Fibroblast of pulmonary artery (primary cell): ENCODE results near the gene DHX57.
"Not testable (repeated sequence)": the region's sequence is repeated elsewhere in the genome, so short reads cannot be mapped to it uniquely, and the experiment has no call there.

ENCODE experiments used
- DNase-seq: peaks from one replicate; pipeline ENCODE4 v3.0.0-alpha.2; 2010; ENCODE audit warnings: low read depth
- H3K4me3 ChIP-seq: replicated peaks from 2 replicates; pipeline ENCODE4 v1.5.1; 2011; ENCODE audit warnings: low read depth, mild to moderate bottlenecking, control low read depth, low read length, moderate library complexity
- TF ChIP-seq, protein P1 (sequence below): IDR thresholded peaks from 2 replicates; pipeline ENCODE4 v1.5.1; 2011; ENCODE audit warnings: mild to moderate bottlenecking, control low read depth, low read length, inconsistent platforms; ENCODE audit errors: missing control alignments

DHX57 gene

DNA sequence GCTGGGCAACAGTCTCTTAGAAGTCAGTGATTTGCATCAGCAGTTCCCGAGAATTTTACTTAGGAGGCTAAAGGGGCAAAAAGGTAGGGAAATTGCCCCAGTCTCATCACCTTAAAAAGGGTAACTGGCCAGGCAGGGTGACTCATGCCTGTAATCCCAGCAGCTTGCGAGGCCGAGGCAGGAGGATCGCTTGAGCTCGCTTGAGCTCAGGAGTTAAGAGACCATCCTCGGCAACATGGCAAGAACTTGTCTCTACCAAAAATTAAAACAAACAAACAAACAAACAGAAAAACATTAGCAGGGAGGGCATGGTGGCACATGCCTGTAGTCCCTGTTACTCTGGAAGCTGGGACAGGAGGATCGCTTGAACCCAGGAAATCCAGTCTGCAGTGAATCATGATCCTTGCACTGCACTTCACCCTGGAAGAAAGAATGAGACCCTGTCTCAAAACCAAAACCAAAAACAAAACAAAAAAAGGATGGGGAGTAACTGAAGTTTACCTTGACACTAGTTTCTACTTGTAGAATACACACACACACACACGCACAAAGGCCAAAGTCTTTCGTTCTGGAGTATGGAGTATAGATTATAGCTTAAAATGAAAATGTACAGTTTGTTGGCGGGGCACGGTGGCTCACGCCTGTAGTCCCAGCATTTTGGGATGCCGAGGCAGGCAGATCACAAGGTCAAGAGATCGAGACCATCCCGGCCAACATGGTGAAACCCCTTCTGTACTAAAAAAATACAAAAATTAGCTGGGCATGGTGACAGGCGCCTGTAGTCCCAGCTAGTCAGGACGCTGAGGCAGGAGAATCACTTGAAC, 100.4 kb downstream of the DHX57 start:
- TF ChIP-seq, protein P1, sequence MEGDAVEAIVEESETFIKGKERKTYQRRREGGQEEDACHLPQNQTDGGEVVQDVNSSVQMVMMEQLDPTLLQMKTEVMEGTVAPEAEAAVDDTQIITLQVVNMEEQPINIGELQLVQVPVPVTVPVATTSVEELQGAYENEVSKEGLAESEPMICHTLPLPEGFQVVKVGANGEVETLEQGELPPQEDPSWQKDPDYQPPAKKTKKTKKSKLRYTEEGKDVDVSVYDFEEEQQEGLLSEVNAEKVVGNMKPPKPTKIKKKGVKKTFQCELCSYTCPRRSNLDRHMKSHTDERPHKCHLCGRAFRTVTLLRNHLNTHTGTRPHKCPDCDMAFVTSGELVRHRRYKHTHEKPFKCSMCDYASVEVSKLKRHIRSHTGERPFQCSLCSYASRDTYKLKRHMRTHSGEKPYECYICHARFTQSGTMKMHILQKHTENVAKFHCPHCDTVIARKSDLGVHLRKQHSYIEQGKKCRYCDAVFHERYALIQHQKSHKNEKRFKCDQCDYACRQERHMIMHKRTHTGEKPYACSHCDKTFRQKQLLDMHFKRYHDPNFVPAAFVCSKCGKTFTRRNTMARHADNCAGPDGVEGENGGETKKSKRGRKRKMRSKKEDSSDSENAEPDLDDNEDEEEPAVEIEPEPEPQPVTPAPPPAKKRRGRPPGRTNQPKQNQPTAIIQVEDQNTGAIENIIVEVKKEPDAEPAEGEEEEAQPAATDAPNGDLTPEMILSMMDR: no peak
- DNase-seq: no peak
- no peak overlapping the region for H3K4me3 ChIP-seq

DNA sequence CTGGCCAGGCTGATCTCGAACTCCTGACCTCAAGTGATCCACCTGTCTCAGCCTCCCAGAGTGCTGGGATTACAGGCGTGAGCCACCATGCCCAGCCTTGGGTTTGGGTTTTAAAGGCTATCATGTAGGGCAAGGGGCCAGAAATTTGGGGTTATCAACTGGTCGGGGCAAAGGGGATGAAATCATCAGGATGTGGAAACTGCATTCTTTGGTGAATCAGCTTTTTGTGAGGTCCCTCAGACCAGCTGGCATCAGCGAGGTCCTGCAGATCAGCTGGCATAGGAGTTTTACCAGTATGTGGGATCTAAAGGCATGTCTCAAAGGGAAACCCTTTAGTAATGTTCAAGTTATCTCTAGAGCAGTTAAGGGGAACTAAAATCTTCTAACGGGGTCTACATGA, 104.1 kb downstream of the DHX57 start:
- DNase-seq: peak; percentile 33
- TF ChIP-seq, protein P1: no peak
- no peak overlapping the region for H3K4me3 ChIP-seq

DNA sequence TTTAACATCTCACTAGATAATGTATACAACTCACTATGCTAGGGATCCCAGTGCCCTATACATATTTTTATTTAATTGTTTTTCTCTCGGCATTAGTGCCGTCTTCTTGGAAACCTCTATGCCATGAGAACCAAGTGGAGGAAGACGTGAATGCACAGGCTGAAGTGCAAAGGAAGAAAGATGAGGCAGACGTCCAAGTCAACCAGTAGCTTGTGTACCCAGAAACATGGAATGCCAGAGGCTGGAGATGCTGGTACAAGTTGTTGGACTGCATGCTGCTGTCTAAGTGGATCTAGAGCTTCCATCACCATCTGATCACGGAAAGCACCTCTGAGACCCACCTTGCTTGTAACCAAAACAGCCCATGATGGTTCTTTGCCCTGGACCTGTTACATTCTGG, 110.2 kb downstream of the DHX57 start:
- H3K4me3 ChIP-seq: no peak overlapping the region
- DNase-seq: no peak
- TF ChIP-seq, protein P1: no peak

DNA sequence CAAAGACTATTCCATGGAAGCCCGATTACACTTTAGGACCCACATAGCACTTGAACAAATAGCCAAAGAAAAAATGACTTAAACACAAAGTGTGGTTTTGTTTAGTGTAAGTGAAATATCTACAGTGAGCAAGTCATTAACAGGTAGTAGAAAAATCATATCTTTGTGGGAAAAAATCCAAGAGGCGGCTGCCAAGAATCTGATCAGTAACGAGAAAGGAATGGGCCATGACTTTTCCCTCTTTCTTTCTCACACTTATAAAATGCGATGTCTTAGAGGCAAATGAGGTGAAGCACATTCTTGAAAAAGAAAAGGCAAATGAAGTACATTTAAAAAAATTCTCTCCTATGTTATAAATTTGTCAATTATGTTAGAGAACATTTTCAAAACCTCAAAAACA, 110.6 kb downstream of the DHX57 start:
- TF ChIP-seq, protein P1: no peak
- peak; percentile 61 for DNase-seq
- no peak overlapping the region for H3K4me3 ChIP-seq

DNA sequence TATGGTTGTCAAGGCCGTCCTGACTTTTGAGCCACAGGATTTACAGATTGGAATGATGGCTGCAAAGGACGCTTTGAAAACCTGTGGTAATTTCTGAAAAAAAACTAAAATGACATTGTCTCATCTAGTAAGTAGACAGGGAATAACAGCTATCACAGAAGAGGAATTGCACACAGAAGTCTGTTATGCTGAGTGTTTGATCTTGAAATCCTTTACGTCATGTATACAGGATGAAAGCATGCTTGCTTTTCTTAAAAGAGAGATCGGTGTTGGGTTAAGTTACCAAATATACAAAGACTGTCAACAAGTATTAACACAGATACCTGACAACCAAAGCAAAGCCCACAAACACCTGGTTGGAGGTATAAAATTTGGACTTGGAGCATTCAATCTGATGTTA, 112.0 kb downstream of the DHX57 start:
- no peak overlapping the region for H3K4me3 ChIP-seq
- TF ChIP-seq, protein P1: no peak
- no peak for DNase-seq

DNA sequence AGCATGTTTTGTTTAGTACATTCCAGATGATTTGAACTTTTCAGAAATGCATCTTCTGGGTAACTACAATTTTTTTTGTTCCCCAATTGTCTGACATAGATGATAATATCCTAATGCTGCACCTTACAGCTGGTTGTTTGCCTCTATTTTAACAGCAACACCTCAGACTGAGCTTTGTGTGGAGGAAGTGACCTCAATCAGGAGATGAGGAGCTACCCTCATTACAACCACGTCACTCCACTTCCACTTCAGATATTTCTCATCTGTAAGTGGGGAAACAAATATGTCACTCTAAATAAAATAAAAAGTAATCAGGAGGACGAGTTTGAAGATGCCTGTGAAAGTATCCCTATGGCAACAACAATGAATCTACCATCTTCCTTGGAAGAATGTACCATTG, 112.5 kb downstream of the DHX57 start:
- DNase-seq: no peak
- TF ChIP-seq, protein P1: no peak
- no peak overlapping the region for H3K4me3 ChIP-seq

DNA sequence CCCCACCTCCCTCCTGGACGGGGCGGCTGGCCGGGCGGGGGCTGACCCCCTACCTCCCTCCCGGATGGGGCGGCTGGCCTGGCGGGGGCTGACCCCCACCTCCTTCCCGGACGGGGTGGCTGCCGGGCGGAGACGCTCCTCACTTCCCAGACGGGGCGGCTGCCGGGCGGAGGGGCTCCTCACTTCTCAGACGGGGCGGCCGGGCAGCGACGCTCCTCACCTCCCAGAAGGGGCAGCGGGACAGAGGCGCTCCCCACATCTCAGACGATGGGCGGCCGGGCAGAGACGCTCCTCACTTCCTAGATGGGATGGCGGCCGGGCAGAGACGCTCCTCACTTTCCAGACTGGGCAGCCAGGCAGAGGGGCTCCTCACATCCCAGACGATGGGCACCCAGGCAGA, 119.8 kb downstream of the DHX57 start:
- not testable (repeated sequence) for DNase-seq, H3K4me3 ChIP-seq
